HUES6 (cell line): ENCODE measurements around the gene NAE1.

Experiments
- H3K27ac ChIP-seq: 2 replicates; pipeline ENCODE4 v1.7.0; 2013; ENCODE audit warnings: low read depth, mild to moderate bottlenecking, low read length, inconsistent platforms
- H3K27me3 ChIP-seq: 2 replicates; pipeline ENCODE4 v1.6.1; 2013; ENCODE audit warnings: low read length; ENCODE audit not compliant: control insufficient read depth, insufficient read depth
- H3K36me3 ChIP-seq: 2 replicates; pipeline ENCODE4 v1.6.1; 2013; ENCODE audit warnings: low read length; ENCODE audit not compliant: control insufficient read depth, insufficient read depth
- H3K4me1 ChIP-seq: 2 replicates; pipeline ENCODE4 v1.6.1; 2013; ENCODE audit warnings: low read length; ENCODE audit not compliant: control insufficient read depth, insufficient read depth
- H3K4me3 ChIP-seq: 2 replicates; pipeline ENCODE4 v1.5.1; 2013; ENCODE audit warnings: low read depth, low read length
- H3K9ac ChIP-seq: one replicate; pipeline ENCODE4 v1.6.1; 2013; ENCODE audit warnings: mild to moderate bottlenecking, low read length
- H3K9me3 ChIP-seq: 2 replicates; pipeline ENCODE4 v1.6.1; 2013; ENCODE audit warnings: low read depth, low read length; ENCODE audit not compliant: control insufficient read depth, insufficient read depth

Gene NAE1

DNA sequence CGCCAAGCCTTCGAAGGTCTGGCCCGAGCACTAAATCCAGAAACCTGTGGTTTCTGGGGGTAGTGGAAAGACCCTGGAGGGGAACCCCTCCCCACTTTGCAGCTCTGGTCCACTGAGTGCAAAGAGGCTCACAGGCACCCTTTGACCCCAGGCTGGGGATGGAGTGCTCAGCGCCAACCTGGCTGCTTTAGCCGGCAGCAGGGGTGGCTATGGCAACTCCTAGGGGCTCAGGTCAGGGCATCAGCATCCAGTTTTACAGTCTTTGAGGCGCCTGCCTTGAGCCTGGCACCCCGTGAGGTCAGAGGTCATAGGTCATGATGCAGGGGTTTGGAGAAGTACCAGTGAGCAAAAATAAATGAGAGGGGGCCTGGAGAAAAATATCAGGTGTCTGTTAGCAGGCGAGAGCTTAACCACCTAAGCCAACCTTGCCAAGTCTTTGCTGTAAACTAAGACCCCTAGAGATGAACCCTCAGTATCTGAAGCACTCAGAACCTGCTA is 31.3 kb upstream of the NAE1 start:
- no peak overlapping the region for H3K27ac ChIP-seq
- no peaks in the 10 kb centered on the region for H3K27me3 ChIP-seq
- H3K9ac ChIP-seq = no peak overlapping the region
- no peaks in the 10 kb centered on the region for H3K36me3 ChIP-seq
- H3K9me3 ChIP-seq = no peaks in the 10 kb centered on the region
- H3K4me3 ChIP-seq = no peak overlapping the region
- no peaks in the 10 kb centered on the region for H3K4me1 ChIP-seq

DNA sequence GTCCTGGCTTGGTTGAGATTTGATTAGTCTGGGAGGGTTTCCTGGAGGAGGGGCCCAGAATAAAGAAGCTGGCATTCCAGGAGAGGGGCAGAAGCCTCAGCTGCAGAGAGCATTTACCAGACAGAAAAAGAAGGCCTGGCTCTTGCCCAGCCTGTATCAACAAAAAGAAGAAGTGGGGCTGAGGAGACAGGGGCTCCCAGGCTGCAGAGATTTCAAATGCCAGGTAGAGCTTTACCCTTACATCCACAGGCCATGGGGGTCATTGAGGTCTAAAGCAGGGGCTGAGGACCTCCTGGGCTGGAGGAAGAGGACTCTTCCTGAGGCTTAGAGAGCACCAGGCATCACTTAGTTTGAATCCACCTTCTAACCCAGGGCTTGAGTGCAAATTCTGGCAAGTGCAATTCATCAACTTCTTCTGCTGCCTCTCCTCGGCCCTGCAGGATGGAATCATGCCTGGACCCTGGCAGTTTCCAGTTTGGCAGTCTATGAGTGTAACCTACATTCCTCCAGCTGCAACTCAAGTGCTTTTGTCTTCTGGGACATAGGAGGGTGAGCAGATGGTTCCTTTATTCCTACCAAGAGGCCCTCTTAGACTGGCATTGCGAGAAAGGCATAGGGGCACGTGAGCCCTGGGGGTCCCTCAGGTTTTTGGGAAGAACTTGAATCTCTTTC is 28.8 kb upstream of the NAE1 start:
- Histone ChIP-seq H3K9ac (no peak overlapping the region), H3K4me3 (no peak overlapping the region), H3K9me3 (no peaks in the 10 kb centered on the region), H3K4me1 (no peaks in the 10 kb centered on the region), H3K27ac (no peak overlapping the region), H3K36me3 (no peaks in the 10 kb centered on the region), H3K27me3 (no peaks in the 10 kb centered on the region)

DNA sequence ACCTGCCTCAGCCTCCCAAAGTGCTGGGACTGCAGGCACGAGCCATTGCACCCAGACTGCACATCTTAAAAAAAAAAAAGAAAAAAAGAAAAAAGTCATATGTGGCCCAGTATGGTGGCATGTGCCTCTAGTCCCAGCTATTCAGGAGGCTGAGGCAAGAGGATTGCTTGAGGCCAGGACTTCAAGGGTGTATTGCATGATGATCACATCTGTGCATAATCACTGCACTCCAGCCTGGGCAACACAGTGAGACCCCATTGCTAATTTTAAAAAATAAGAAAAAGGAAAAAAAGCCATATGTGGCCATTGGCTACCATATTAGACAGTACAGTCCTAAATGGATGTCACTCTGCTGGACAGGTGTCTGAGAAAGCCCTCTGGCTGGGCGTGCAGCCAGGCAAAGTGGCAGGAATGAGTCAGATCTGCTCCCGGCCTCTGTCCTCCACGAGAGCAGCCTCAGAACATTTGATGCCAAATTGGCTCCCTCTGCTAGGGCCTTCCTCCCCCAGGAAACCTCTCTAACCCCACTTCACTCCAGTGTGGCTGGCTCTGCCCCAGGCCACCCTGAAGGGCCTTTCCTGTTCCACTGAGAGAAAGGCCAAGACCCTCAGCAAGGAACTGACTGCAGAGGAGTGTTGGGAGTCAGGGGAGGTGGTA is 28.1 kb upstream of the NAE1 start:
- H3K27ac ChIP-seq = no peak overlapping the region
- H3K27me3 ChIP-seq = peaks cover 2% of the 10 kb centered on the region; the same call in 1 of the 2 replicates
- no peaks in the 10 kb centered on the region for H3K36me3 ChIP-seq
- H3K9ac ChIP-seq = no peak overlapping the region
- no peaks in the 10 kb centered on the region for H3K9me3 ChIP-seq
- no peaks in the 10 kb centered on the region for H3K4me1 ChIP-seq
- no peak overlapping the region for H3K4me3 ChIP-seq

DNA sequence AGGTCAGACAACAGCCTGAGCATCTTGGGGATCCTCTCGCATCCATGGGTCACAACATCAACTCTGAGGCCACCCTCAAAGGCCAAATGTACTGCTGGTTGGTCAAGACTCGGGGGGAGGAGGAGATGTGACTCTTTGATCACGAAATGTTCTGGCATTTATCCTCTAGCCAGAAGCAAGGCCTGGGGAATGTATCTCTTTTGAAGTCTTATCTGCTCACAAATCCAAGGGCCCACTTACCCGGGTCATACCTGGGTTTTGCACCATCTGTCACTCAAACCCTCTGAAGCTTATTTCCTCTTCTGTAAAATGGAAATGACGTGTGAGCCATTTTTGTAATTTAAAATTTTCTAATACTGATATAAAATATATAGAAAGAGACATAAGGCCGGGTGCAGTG is 26.7 kb upstream of the NAE1 start:
- no peaks in the 10 kb centered on the region for H3K4me1 ChIP-seq

DNA sequence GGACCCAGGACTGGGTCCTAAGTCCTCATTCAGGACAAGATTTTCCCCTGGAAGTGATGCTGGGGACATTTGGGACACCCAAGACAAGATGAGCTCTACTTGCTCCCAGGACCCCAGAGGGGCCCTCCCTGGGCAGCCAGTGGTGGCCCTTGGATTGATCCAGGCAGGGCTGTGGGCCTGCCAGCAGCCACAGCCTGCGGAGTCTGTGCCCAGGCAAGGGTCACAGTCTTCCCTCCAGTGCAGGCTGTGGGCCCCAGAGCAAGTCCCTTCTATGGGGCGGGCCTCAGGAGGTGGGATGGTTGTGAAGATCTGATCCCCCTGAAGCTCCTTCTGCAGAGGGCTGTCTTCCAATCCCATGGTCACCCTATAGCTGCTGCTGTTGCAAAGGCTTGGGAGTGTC is 26.0 kb upstream of the NAE1 start:
- Histone ChIP-seq H3K4me1 (no peaks in the 10 kb centered on the region), H3K27ac (no peak overlapping the region), H3K27me3 (peaks cover 4% of the 10 kb centered on the region; the same call in 1 of the 2 replicates), H3K36me3 (no peaks in the 10 kb centered on the region), H3K9me3 (no peaks in the 10 kb centered on the region), H3K4me3 (no peak overlapping the region), H3K9ac (no peak overlapping the region)

More for the DNA sequence above, 26.7 kb upstream of the NAE1 start:
- Histone ChIP-seq H3K27ac (no peak overlapping the region), H3K27me3 (peaks cover 4% of the 10 kb centered on the region; the same call in 1 of the 2 replicates), H3K4me3 (no peak overlapping the region), H3K9me3 (no peaks in the 10 kb centered on the region), H3K36me3 (no peaks in the 10 kb centered on the region), H3K9ac (no peak overlapping the region)

DNA sequence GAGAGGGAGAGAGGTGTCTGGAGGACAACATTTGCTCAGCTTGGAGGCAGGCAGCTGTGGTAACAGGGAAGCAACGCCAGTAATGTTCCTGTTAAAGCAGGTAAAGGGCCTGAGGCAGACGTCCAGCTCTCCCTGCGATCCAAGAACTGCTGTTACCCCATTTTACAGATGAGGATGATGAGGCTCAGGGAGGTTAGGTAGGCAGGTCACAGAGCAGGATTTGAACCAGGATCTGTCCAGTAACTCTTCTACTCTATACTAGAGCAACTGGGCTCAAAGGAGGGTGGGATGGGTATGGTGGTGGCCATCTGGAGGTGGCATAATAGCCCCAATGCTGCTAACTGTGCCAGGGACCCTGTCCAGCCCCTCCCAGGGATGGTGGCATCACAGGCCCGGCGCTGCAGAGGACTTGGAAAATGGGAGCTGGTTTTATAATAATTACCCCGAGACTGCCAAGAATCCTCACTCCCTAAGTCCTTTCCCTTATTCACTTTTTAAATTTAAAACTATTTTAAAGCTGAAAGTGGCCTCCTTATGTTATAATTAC is 25.5 kb upstream of the NAE1 start:
- no peaks in the 10 kb centered on the region for H3K9me3 ChIP-seq
- no peak overlapping the region for H3K4me3 ChIP-seq
- peaks cover 4% of the 10 kb centered on the region; the same call in 1 of the 2 replicates for H3K27me3 ChIP-seq
- no peak overlapping the region for H3K9ac ChIP-seq
- no peaks in the 10 kb centered on the region for H3K36me3 ChIP-seq
- no peaks in the 10 kb centered on the region for H3K4me1 ChIP-seq
- no peak overlapping the region for H3K27ac ChIP-seq

DNA sequence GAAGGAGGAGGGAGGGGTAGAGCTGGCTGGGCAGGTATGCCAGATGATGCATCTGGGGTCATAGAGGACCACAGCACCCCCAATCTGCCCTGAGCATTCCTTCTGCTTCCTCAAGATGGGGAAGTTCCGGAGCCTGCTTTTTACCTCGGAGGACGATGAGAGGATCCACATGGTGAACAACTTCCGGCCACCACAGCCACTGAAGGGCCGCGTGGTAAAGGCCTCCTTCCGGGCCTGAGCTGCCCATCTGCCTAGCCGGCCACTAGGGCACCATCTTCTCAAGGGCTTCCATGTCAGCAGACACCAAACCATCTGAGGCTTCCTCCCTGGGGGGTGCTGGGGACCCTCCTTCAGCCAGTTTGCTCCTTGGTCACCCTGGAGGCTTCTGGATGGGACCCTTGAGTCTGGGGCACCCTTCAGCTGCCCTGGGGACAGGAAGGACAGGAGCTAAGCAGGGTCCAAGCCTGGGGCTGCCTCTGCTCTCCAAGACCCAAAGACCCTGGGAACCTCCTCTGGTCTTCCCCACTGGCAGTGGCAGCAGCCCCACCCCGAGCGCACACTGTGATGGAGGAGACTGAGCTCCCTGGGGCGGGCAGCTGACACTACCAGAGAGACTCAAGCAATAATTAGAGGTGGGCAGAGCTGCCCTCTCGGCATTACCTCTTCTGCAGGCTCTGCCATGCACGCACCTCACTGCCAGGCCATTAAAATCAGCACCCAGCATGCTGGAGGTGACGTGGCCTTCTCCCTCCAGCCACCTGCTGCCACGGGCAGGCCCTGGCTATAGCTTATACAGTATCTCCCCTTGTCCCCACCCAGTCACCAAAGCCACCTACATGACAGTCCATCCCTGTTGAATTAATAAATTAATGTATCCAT is 22.7 kb upstream of the NAE1 start:
- no peaks in the 10 kb centered on the region for H3K9me3 ChIP-seq
- H3K36me3 ChIP-seq = no peaks in the 10 kb centered on the region
- no peaks in the 10 kb centered on the region for H3K4me1 ChIP-seq
- no peak overlapping the region for H3K27ac ChIP-seq
- no peak overlapping the region for H3K4me3 ChIP-seq
- H3K27me3 ChIP-seq = peaks cover 14% of the 10 kb centered on the region; the same call in 1 of the 2 replicates
- no peak overlapping the region for H3K9ac ChIP-seq

DNA sequence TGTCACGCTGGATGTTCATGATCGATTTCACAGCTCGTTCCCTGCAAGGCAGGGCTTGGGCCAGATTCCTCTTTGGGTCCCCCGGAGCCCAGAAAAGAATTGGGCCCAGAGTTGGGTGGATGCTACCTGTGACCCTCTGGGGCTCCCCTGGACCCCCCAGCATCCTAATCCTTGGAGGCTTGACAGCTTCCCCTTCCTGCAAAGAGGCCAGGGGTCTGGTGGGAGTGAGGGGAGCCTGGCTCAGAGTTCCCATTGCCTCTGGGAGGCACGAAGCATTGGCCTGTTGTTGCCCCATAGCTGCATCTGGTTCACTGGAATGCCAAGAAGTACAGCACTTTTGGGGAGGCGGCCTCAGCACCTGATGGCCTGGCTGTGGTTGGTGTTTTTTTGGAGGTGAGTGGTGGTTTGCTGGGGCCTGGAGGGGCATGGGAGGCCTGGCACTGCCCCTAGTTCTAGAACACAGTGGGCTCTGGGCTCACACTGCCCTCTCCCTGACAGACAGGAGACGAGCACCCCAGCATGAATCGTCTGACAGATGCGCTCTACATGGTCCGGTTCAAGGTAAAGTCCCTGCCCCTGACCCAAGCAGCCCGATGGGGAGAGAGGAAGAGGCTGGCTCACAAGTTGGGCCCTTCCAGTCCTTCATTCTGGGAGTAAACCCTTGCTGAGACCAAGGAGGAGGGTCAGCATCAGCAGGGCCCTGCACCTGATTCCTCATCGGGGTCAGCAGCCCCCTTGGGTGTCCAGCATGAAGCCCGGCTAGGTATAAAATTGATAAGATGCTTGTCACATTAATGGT is 20.6 kb upstream of the NAE1 start:
- H3K4me1 ChIP-seq = no peaks in the 10 kb centered on the region
- no peak overlapping the region for H3K27ac ChIP-seq
- H3K36me3 ChIP-seq = no peaks in the 10 kb centered on the region
- H3K9me3 ChIP-seq = no peaks in the 10 kb centered on the region
- H3K4me3 ChIP-seq = no peak overlapping the region
- no peak overlapping the region for H3K9ac ChIP-seq
- H3K27me3 ChIP-seq = peaks cover 35% of the 10 kb centered on the region

DNA sequence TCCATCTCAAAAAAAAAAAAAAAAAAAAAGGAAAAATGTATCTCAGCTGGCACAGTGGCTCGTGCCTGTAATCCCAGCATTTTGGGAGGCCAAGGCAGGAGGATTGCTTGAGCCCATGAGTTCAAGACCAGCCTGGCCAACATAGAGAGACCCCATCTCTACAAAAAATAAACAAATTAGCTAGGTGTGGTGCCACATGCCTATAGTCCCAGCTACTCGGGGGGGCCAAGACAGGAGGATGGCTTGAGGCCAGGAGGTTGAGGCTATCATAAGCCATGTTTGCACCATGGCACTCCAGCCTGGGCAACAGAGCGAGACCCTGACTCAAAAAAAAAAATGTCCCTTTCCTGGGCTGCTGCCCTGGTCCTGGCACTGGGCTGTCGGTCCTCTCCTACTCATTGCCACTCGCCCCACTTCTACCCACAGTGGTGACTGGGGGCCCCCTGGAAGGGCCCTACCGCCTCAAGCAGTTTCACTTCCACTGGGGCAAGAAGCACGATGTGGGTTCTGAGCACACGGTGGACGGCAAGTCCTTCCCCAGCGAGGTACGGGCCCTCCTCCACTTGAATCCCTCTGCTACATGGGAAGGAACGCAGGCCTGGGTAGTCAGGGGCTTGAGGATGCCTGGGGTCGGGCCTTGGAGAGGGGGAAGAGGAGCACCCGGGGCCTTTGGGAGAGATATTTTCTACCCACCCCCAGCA is 19.5 kb upstream of the NAE1 start:
- Histone ChIP-seq H3K27ac (no peak overlapping the region), H3K36me3 (no peaks in the 10 kb centered on the region), H3K27me3 (peaks cover 46% of the 10 kb centered on the region)

DNA sequence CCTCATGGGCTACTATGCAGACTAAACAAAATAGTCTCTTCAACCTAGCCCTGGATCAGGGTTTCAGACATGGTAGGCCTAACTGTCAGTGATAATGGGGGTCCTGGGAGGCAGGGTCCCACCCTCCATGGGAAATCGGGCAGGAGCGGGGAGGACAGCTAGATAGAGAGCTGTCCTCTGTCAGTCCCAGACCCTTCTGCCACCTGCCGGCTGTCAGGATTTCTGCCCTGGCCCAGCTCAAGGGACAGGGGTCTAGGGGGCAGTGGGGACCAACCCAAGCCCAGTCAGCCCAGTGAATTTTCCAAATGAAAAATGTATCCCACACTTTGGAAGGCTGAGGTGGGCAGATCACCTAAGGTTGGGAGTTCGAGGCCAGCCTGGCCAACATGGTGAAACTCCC is 18.8 kb upstream of the NAE1 start:
- no peak overlapping the region for H3K27ac ChIP-seq
- no peak overlapping the region for H3K4me3 ChIP-seq
- no peaks in the 10 kb centered on the region for H3K36me3 ChIP-seq
- no peaks in the 10 kb centered on the region for H3K9me3 ChIP-seq
- H3K4me1 ChIP-seq = no peaks in the 10 kb centered on the region
- H3K9ac ChIP-seq = no peak overlapping the region
- peaks cover 53% of the 10 kb centered on the region for H3K27me3 ChIP-seq

More for the DNA sequence above, 19.5 kb upstream of the NAE1 start:
- Histone ChIP-seq H3K9me3 (no peaks in the 10 kb centered on the region), H3K4me3 (no peak overlapping the region), H3K9ac (no peak overlapping the region), H3K4me1 (no peaks in the 10 kb centered on the region)
